ENCODE results near the gene AFF3.

DNA sequence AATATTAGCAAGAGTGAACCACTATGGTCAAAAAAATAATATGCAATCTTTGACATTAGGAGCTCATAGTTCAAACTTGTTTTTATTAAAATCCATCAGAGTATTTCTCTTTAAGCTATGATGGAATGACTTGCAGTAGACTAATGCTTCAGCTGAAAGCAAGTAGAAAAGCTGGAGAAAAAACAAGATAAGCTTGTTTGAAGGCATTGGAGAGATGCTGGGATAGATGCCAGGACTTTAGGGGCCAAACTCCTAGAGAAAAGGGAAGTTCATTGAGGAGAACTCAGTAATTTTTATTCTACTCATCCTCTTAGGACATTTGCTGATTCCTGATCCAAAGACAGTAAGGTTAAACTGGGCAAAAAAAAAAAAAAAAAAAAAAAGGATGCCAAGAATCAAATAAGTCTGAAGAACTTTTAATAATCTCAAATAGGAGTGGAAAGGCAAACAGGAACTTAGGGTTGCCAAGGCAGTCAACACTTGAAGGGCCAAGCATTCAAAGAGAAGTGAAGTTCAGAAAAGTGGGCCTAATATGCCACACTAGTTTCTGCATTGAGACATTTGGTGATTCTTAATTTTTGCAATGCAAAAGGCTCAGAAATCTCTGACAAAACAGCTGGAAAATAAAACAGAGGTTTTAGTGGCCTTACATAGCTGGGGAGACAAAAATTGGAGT, 19.7 kb upstream of the AFF3 start:
- TF ChIP-seq SP1 (IDR thresholded peaks at IDR 0.05; ENCODE audit: low read depth, low read length) (no peak), EZH2 (IDR thresholded peaks at IDR 0.05; ENCODE audit: borderline replicate concordance, control insufficient read depth, low read depth, low read length) (no peak), PAX8 (IDR thresholded peaks at IDR 0.05) (no peak), CTCF (IDR thresholded peaks at IDR 0.05 in 2 of 3, conservative IDR thresholded peaks at IDR 0.05 in 1 of 3; ENCODE audit: control insufficient read depth in 2 of 3, extremely low read depth in 1 of 3, insufficient read depth in 1 of 3, low read depth in 3 of 3, low read length in 3 of 3) (no peak), BCL11A (IDR thresholded peaks at IDR 0.05; ENCODE audit: low read depth, low read length) (no peak), ESRRA (IDR thresholded peaks at IDR 0.05; ENCODE audit: low read length) (no peak), EP300 (IDR thresholded peaks at IDR 0.05; ENCODE audit: borderline replicate concordance in 1 of 2, control insufficient read depth in 1 of 2, low read depth in 2 of 2, low read length in 2 of 2) (no peak), BRCA1 (IDR thresholded peaks at IDR 0.05; ENCODE audit: low read depth, low read length) (no peak), NBN (IDR thresholded peaks at IDR 0.05) (no peak), ZZZ3 (IDR thresholded peaks at IDR 0.05; ENCODE audit: control insufficient read depth, insufficient read length, low read depth) (no peak)
- TF ChIP-seq, protein P1, sequence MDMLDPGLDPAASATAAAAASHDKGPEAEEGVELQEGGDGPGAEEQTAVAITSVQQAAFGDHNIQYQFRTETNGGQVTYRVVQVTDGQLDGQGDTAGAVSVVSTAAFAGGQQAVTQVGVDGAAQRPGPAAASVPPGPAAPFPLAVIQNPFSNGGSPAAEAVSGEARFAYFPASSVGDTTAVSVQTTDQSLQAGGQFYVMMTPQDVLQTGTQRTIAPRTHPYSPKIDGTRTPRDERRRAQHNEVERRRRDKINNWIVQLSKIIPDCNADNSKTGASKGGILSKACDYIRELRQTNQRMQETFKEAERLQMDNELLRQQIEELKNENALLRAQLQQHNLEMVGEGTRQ (IDR thresholded peaks at IDR 0.05; ENCODE audit: borderline replicate concordance, low read depth, low read length): no peak

All from GM12878 (cell line).